H1 (cell line): ENCODE data around the gene APOL1. TPM values are rescaled to one million over a fixed set of nuclear protein-coding genes. Genes with fewer than 3 reads are reported as not detected.
"Not testable (repeated sequence)": the region's sequence is repeated elsewhere in the genome, so short reads cannot be mapped to it uniquely, and the experiment has no call there.

ENCODE experiments used
- CTCF ChIA-PET: fragments of 300-600 bp; sonication (Branson Sonifier 250); formaldehyde crosslinking; loops from one replicate; lab custom pipeline; 2021; ENCODE audit not compliant: partially characterized antibody; lab: Charles Lee
- POLR2A ChIA-PET: fragments of 300-600 bp; sonication (Branson Sonifier 250); formaldehyde crosslinking; loops from one replicate; lab custom pipeline; 2021; ENCODE audit warnings: inconsistent platforms; ENCODE audit not compliant: partially characterized antibody; lab: Charles Lee
- DNase-seq, 2 experiments: peaks; one replicate each; pipeline versions ENCODE4 v3.0.0 to v3.0.0-alpha.2; 2010 to 2022; ENCODE audit warnings: low spot score in 2 of 2, low read depth in 1 of 2, mixed read lengths in 1 of 2
- FAIRE-seq: peaks from 2 replicates; lab custom pipeline; 2011; peaks lifted over from hg19 to GRCh38; lab: Jason Lieb, UNC
- H2AFZ ChIP-seq: 2 replicates; pipeline ENCODE4 v1.8.1; 2012; ENCODE audit warnings: low read length, inconsistent platforms
- H2AK5ac ChIP-seq: 2 replicates; pipeline ENCODE4 v1.6.1; 2013; ENCODE audit warnings: low read depth, low read length
- H2BK120ac ChIP-seq: replicated peaks from 2 replicates; pipeline ENCODE3; 2013; ENCODE audit warnings: low read depth, low read length, inconsistent platforms
- H2BK12ac ChIP-seq: 2 replicates; pipeline ENCODE4 v1.6.1; 2013; ENCODE audit warnings: low read depth, low read length
- H2BK15ac ChIP-seq: 2 replicates; pipeline ENCODE4 v1.6.1; 2013; ENCODE audit warnings: low read length
- H2BK20ac ChIP-seq: 2 replicates; pipeline ENCODE4 v1.6.1; 2013; ENCODE audit warnings: low read length
- H2BK5ac ChIP-seq: 2 replicates; pipeline ENCODE4 v1.6.1; 2013; ENCODE audit warnings: low read depth, low read length
- H3K14ac ChIP-seq: 2 replicates; pipeline ENCODE4 v1.6.1; 2013; ENCODE audit warnings: inconsistent platforms; ENCODE audit not compliant: insufficient read length
- H3K18ac ChIP-seq: 2 replicates; pipeline ENCODE4 v1.6.1; 2013; ENCODE audit warnings: low read length; ENCODE audit errors: extremely low read depth
- H3K23ac ChIP-seq: 2 replicates; pipeline ENCODE4 v1.6.1; 2013; ENCODE audit warnings: inconsistent platforms; ENCODE audit not compliant: insufficient read length
- H3K23me2 ChIP-seq: 2 replicates; pipeline ENCODE4 v1.6.1; 2013; ENCODE audit warnings: low read depth, low read length
- H3K27ac ChIP-seq: 2 replicates; pipeline ENCODE4 v1.6.1; 2011; ENCODE audit warnings: low read depth, low read length, inconsistent platforms
- H3K27me3 ChIP-seq, 4 experiments: replicated peaks in 1 of 4; 1 replicate in 1 of 4; 2 replicates in 3 of 4; pipeline versions ENCODE4 v1.6.1 to v1.8.1; 2011 to 2013; ENCODE audit warnings: low read length in 3 of 4, mild to moderate bottlenecking in 3 of 4, inconsistent platforms in 2 of 4, mixed read lengths in 2 of 4, moderate library complexity in 1 of 4; ENCODE audit not compliant: control insufficient read depth in 3 of 4, insufficient read depth in 3 of 4; ENCODE audit errors: extremely low read depth in 1 of 4
- H3K36me3 ChIP-seq, 4 experiments: 2 replicates each; pipeline versions ENCODE4 v1.6.1 to v1.8.1; 2011 to 2013; ENCODE audit warnings: mild to moderate bottlenecking in 4 of 4, low read length in 3 of 4, moderate library complexity in 2 of 4, control low read depth in 1 of 4, inconsistent platforms in 1 of 4; ENCODE audit not compliant: insufficient read depth in 4 of 4, control insufficient read depth in 2 of 4
- H3K4ac ChIP-seq: replicated peaks from 2 replicates; pipeline ENCODE3; 2013; ENCODE audit warnings: low read length, low read depth, mixed read lengths, inconsistent platforms; ENCODE audit not compliant: insufficient read length
- H3K4me1 ChIP-seq, 4 experiments: replicated peaks in 1 of 4; 1 replicate in 1 of 4; 2 replicates in 3 of 4; pipeline versions ENCODE4 v1.6.1 to v1.8.1; 2011 to 2013; ENCODE audit warnings: low read length in 3 of 4, inconsistent platforms in 2 of 4, mixed read lengths in 1 of 4; ENCODE audit not compliant: insufficient read depth in 4 of 4, control insufficient read depth in 3 of 4
- H3K4me2 ChIP-seq, 2 experiments: 2 replicates each; pipeline versions ENCODE4 v1.6.1 to v1.8.1; 2011 to 2013; ENCODE audit warnings: low read depth in 2 of 2, low read length in 2 of 2, control low read depth in 1 of 2, inconsistent platforms in 1 of 2, mild to moderate bottlenecking in 1 of 2; ENCODE audit not compliant: insufficient read depth in 1 of 2
- H3K4me3 ChIP-seq, 4 experiments: fragments of 200-600, 300-600 bp in 1 of 4; sonication (generic), shearing (Covaris generic), sonication (Bioruptor Twin) in 1 of 4; 2 replicates each; pipeline versions ENCODE4 v1.5.1 to v1.8.1; 2011 to 2016; ENCODE audit warnings: low read length in 4 of 4, low read depth in 3 of 4, control low read depth in 2 of 4, inconsistent platforms in 2 of 4, mild to moderate bottlenecking in 2 of 4, mixed read lengths in 1 of 4, moderate library complexity in 1 of 4; ENCODE audit not compliant: insufficient read depth in 2 of 4; ENCODE audit errors: extremely low read depth in 1 of 4
- H3K56ac ChIP-seq: replicated peaks from 2 replicates; pipeline ENCODE3; 2013; ENCODE audit warnings: low read depth, mild to moderate bottlenecking, mixed read lengths, low read length, inconsistent platforms; ENCODE audit not compliant: insufficient read length
- H3K79me1 ChIP-seq: 2 replicates; pipeline ENCODE4 v1.6.1; 2013; ENCODE audit warnings: low read depth, low read length, control low read depth
- H3K79me2 ChIP-seq, 2 experiments: 2 replicates each; pipeline versions ENCODE4 v1.6.1 to v1.8.1; 2012 to 2013; ENCODE audit warnings: low read length in 2 of 2, mild to moderate bottlenecking in 2 of 2, inconsistent platforms in 1 of 2; ENCODE audit not compliant: insufficient read depth in 2 of 2, control insufficient read depth in 1 of 2
- H3K9ac ChIP-seq, 4 experiments: replicated peaks in 1 of 4; 1 replicate in 1 of 4; 2 replicates in 3 of 4; pipeline versions ENCODE4 v1.6.1 to v1.8.1; 2011 to 2013; ENCODE audit warnings: low read depth in 3 of 4, low read length in 3 of 4, control low read depth in 2 of 4, mild to moderate bottlenecking in 2 of 4, moderate library complexity in 2 of 4, inconsistent platforms in 1 of 4; ENCODE audit errors: extremely low read depth in 1 of 4
- H3K9me3 ChIP-seq, 2 experiments: 2 replicates each; pipeline versions ENCODE4 v1.6.1 to v1.8.1; 2012 to 2013; ENCODE audit warnings: mild to moderate bottlenecking in 2 of 2, moderate library complexity in 2 of 2, control low read depth in 1 of 2, inconsistent platforms in 1 of 2, low read depth in 1 of 2, low read length in 1 of 2, mixed read lengths in 1 of 2; ENCODE audit not compliant: insufficient read depth in 2 of 2
- H4K20me1 ChIP-seq, 2 experiments: replicated peaks in 1 of 2; 2 replicates each; pipeline versions ENCODE3 to v1.8.1; 2011 to 2013; ENCODE audit warnings: inconsistent platforms in 2 of 2, low read length in 2 of 2, mild to moderate bottlenecking in 1 of 2; ENCODE audit not compliant: insufficient read depth in 2 of 2, control insufficient read depth in 1 of 2
- H4K5ac ChIP-seq: 2 replicates; pipeline ENCODE4 v1.6.1; 2013; ENCODE audit warnings: low read length, low read depth, mixed read lengths, inconsistent platforms; ENCODE audit not compliant: insufficient read length
- H4K8ac ChIP-seq: 2 replicates; pipeline ENCODE4 v1.8.0; 2013; ENCODE audit warnings: mild to moderate bottlenecking, moderate library complexity, low read length, inconsistent platforms; ENCODE audit not compliant: insufficient read depth; ENCODE audit errors: extremely low read depth
- H4K91ac ChIP-seq: replicated peaks from 2 replicates; pipeline ENCODE3; 2013; ENCODE audit warnings: low read length, mixed read lengths, inconsistent platforms; ENCODE audit not compliant: insufficient read length
- WGBS, 2 experiments: shearing (Covaris generic) in 1 of 2; methylation state at CpG; one replicate each; pipeline versions ENCODE4 v1.1.6 to v1.1.7; 2013 to 2015; ENCODE audit warnings: low lambda C conversion rate in 2 of 2, mixed read lengths in 2 of 2, inconsistent platforms in 1 of 2, low coverage in 1 of 2, missing lambda C conversion rate in 1 of 2; ENCODE audit not compliant: insufficient replicate concordance in 2 of 2, insufficient coverage in 1 of 2, insufficient read length in 1 of 2; ENCODE audit errors: extremely low coverage in 1 of 2, missing lambda C conversion rate in 1 of 2; 5-methylcytosine and 5-hydroxymethylcytosine counted together
- polyA plus RNA-seq, 7 experiments: library from polyadenylated mRNA; depleted of rRNA in 3 of 7; stranded (reverse) in 5 of 7; unstranded in 2 of 7; fragments of >200 nt in 5 of 7; fragments of 200-250 nt in 2 of 7; gene quantifications; 1 replicate in 5 of 7; 2 replicates in 1 of 7; 4 replicates in 1 of 7; pipeline versions ENCODE4 v1.2.1 to v1.2.3, GENCODE V29; 2011 to 2013; ENCODE audit warnings: missing spikeins in 2 of 7, mixed read lengths in 2 of 7
- total RNA-seq: library from RNA; stranded (reverse); fragmentation: NEBNext Ultra II Directional; extraction: Animal tissue kit (Norgen Biotek cat#: 25700); gene quantifications from 2 replicates; pipeline ENCODE4 v1.2.1, GENCODE V29; 2021

The APOL1 gene
- total and polyA plus RNA-seq, 2 of the 8 experiments (the other 6 are each of a cell fraction or from before 2014, with no cell fraction given) = not detected

- not testable (repeated sequence) for H3K9ac ChIP-seq, H3K4me3 ChIP-seq, H4K8ac ChIP-seq, FAIRE-seq, H2BK120ac ChIP-seq, H3K79me1 ChIP-seq, H3K27me3 ChIP-seq, H3K4me1 ChIP-seq, H2BK20ac ChIP-seq, H4K91ac ChIP-seq, H3K4ac ChIP-seq, H3K4me2 ChIP-seq, H3K79me2 ChIP-seq, H4K20me1 ChIP-seq, H2BK15ac ChIP-seq, H2AFZ ChIP-seq, H3K23me2 ChIP-seq, H3K56ac ChIP-seq, H4K5ac ChIP-seq, H2BK5ac ChIP-seq, H3K23ac ChIP-seq, H2BK12ac ChIP-seq, DNase-seq, H3K18ac ChIP-seq, H2AK5ac ChIP-seq, H3K9me3 ChIP-seq, H3K14ac ChIP-seq, H3K27ac ChIP-seq, H3K36me3 ChIP-seq
- 73% methylated on average over 3 of the region's 5 CpGs; no CpG with 5 or more reads in 1 of the 2 experiments for WGBS, 2 experiments
- ChIA-PET CTCF (interaction anchor here (0.6 to 4.0 kb wide), 6 partner anchors 9 to 225 kb away, joined by 3 to 15 read pairs (median 4); partner anchors contain the start of gene APOL2), POLR2A (interaction anchor here (1.4 kb wide), 1 partner anchor 237 kb away, joined by 3 read pairs; no protein-coding TSS in a partner anchor)
Measured at GRCh38 chr22:36271951-36272350, 19.0 kb downstream of the APOL1 start.
